ENCODE data around the gene LSAMP.

The LSAMP gene

DNA sequence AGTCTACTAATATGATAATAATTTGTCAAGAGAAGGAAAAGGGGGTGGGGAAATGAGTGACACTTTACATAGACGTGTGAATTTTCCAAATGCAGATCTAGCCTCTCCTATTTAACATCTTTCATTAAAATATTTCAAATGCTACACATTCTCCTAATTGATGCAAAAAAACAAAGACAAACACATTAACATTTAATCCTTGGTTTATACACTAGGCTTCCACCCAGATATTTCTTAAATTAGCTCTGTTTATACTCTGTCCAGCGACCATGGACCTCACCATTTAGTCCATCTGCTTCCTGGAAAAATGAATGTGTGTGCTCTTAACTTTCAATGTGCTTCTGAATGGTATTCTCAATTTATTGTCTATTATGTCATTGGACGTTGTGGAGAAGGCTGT is 409.9 kb downstream of the LSAMP start:
- Histone ChIP-seq H3K27me3 (ENCODE audit: control insufficient read depth, insufficient read depth, low read length) (no peaks in the 10 kb centered on the region), H3K4me1 (ENCODE audit: control insufficient read depth, insufficient read depth, low read length) (peaks cover 7% of the 10 kb centered on the region)

DNA sequence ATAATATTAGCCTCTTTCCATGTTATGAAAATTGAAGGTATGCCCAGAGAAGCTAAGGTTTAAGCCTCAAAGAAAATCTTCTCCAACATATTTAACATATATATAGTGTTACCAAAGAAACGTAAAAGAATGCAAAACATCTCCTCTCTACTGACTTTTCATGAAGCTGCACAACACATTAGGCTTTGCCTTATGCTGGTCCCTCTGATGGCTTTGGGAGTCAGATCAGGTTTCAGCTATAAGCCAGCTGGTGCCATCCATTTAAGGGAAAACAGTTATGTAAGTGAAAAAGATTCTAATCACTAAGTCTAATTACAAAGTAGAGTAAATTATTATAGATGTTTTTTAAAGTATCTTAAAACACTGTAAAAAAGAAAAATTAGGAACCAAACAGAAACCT is 410.5 kb downstream of the LSAMP start:
- H3K4me1 ChIP-seq (ENCODE audit: control insufficient read depth, insufficient read depth, low read length) = peaks cover 7% of the 10 kb centered on the region
- H3K9ac ChIP-seq (ENCODE audit: low read depth, low read length) = no peak overlapping the region
- no peaks in the 10 kb centered on the region for H3K9me3 ChIP-seq (ENCODE audit: control insufficient read depth, insufficient read depth, low read length)
- H3K4me3 ChIP-seq (ENCODE audit: low read depth, low read length) = no peak overlapping the region
- no peaks in the 10 kb centered on the region for H3K36me3 ChIP-seq (ENCODE audit: control insufficient read depth, insufficient read depth, low read length)
- no peaks in the 10 kb centered on the region for H3K27me3 ChIP-seq (ENCODE audit: control insufficient read depth, insufficient read depth, low read length)

More for the DNA sequence above, 409.9 kb downstream of the LSAMP start:
- Histone ChIP-seq H3K9ac (ENCODE audit: low read depth, low read length) (no peak overlapping the region), H3K36me3 (ENCODE audit: control insufficient read depth, insufficient read depth, low read length) (no peaks in the 10 kb centered on the region), H3K9me3 (ENCODE audit: control insufficient read depth, insufficient read depth, low read length) (no peaks in the 10 kb centered on the region), H3K4me3 (ENCODE audit: low read depth, low read length) (no peak overlapping the region)

DNA sequence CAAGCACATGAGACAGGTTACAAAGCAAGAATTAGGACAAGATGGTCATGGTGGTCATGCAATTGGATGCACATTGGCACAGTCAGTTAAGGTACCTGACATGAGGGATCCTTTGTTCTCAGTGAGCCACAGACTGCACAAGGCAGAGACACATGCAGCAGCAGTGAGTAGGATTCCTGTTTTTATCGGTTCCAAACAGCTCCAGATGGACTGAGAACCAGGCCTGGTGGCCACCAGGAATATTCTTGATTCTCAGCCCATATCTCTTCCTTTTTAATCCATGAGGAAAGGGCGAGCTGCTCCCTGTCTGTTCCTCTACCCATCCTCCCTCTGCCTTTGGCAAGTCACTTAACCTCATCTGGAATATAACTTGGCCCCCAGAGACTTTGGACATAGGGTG is 411.2 kb downstream of the LSAMP start:
- Histone ChIP-seq H3K4me3 (ENCODE audit: low read depth, low read length) (no peak overlapping the region), H3K9me3 (ENCODE audit: control insufficient read depth, insufficient read depth, low read length) (no peaks in the 10 kb centered on the region), H3K9ac (ENCODE audit: low read depth, low read length) (no peak overlapping the region), H3K27me3 (ENCODE audit: control insufficient read depth, insufficient read depth, low read length) (no peaks in the 10 kb centered on the region), H3K36me3 (ENCODE audit: control insufficient read depth, insufficient read depth, low read length) (no peaks in the 10 kb centered on the region), H3K4me1 (ENCODE audit: control insufficient read depth, insufficient read depth, low read length) (peaks cover 7% of the 10 kb centered on the region)

DNA sequence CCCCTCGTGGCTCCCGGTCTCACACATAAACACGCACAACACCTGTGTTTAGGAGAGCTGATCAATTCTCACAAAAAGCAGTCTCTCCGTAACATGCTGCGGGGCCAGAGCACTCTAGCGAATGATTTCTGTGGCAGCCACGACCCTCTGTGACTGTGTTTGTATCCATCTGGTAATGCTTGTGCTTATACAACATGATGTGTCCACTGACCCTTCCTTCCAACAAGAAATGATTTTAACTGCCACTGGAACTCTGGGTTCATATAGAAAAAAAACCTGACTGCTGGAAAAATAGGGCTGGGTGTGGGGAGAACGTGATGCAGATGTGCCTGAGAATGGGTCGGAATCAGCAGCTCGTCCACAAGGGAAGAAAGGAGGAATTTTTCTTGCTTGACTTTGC is 411.8 kb downstream of the LSAMP start:
- Histone ChIP-seq H3K4me3 (ENCODE audit: low read depth, low read length) (no peak overlapping the region), H3K9me3 (ENCODE audit: control insufficient read depth, insufficient read depth, low read length) (no peaks in the 10 kb centered on the region), H3K9ac (ENCODE audit: low read depth, low read length) (no peak overlapping the region), H3K4me1 (ENCODE audit: control insufficient read depth, insufficient read depth, low read length) (peaks cover 7% of the 10 kb centered on the region), H3K36me3 (ENCODE audit: control insufficient read depth, insufficient read depth, low read length) (no peaks in the 10 kb centered on the region), H3K27me3 (ENCODE audit: control insufficient read depth, insufficient read depth, low read length) (no peaks in the 10 kb centered on the region)

DNA sequence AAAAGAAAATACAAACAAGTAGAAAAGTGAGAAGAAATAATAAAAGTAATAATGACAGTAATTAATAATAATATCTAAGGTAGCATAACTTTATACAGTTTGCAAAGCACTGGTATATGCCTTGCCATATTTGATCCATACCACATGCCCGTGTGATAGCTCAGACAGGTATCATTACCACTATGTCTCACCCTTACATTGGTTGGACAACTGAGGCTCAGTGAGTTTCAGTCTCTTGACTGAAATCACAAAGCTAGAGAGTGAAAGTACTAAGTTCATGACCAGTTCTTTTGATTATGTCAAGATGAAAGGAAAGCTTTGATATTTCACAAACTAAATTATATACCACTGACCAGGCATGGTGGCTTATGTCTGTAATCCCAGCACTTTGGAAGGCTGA is 413.1 kb downstream of the LSAMP start:
- Histone ChIP-seq H3K36me3 (ENCODE audit: control insufficient read depth, insufficient read depth, low read length) (no peaks in the 10 kb centered on the region), H3K4me1 (ENCODE audit: control insufficient read depth, insufficient read depth, low read length) (peaks cover 7% of the 10 kb centered on the region), H3K27me3 (ENCODE audit: control insufficient read depth, insufficient read depth, low read length) (no peaks in the 10 kb centered on the region), H3K9me3 (ENCODE audit: control insufficient read depth, insufficient read depth, low read length) (no peaks in the 10 kb centered on the region), H3K4me3 (ENCODE audit: low read depth, low read length) (no peak overlapping the region), H3K9ac (ENCODE audit: low read depth, low read length) (no peak overlapping the region)

DNA sequence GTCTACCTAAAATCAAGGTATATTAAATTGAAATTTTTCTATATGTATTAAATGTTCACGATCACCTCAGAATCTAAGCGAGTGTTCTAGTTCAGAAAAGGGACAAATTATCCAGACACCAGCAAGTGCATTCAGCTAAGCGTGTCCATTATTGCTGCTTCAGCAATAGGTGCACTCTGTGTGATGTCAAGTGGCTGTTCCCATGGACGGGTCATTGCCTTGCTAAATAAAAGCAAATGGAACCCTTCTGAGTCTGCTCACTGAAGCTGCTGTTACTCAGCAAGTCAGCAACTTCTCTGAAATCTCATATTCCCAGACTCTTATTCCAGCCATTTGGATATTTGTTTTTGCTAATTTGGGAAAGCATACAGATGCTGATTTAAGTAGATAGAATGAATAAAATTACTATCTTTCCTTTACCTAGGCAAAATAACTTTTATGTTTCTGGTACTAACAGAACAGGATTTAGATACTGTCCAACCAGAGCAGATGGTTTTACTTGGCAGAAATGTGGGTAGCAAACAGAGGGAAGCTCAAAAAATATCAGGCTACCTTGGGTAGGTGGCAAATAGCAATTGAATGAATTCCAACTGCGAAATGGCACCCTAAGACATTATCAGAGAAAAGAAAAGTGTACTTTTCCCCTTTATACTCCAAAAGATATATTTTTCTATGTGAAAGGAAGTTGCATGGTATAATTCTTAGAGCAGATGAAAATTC is 415.0 kb downstream of the LSAMP start:
- no peak overlapping the region for H3K4me3 ChIP-seq (ENCODE audit: low read depth, low read length)
- H3K9ac ChIP-seq (ENCODE audit: low read depth, low read length) = no peak overlapping the region
- no peaks in the 10 kb centered on the region for H3K36me3 ChIP-seq (ENCODE audit: control insufficient read depth, insufficient read depth, low read length)
- peaks cover 7% of the 10 kb centered on the region for H3K4me1 ChIP-seq (ENCODE audit: control insufficient read depth, insufficient read depth, low read length)
- no peaks in the 10 kb centered on the region for H3K27me3 ChIP-seq (ENCODE audit: control insufficient read depth, insufficient read depth, low read length)
- H3K9me3 ChIP-seq (ENCODE audit: control insufficient read depth, insufficient read depth, low read length) = no peaks in the 10 kb centered on the region

DNA sequence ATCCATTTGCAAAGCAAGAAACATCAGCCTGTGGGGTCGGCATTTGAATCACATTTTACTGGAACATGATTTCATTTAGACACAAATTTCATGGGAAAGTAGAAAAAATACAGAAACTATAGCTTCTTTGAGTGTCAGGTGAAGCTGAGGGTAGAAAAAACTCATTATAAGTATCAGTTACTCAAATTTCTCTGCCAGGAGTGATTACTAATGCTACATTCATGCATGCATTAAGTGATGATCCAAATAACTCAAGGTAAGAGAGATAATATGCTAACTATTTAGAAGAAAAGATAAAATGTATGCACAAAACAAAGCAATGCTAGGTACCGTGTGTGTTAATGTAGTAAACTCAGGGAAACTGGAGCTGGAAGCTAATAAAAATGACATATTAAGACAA is 416.0 kb downstream of the LSAMP start:
- H3K4me1 ChIP-seq (ENCODE audit: control insufficient read depth, insufficient read depth, low read length) = peaks cover 3% of the 10 kb centered on the region
- no peaks in the 10 kb centered on the region for H3K27me3 ChIP-seq (ENCODE audit: control insufficient read depth, insufficient read depth, low read length)
- no peaks in the 10 kb centered on the region for H3K36me3 ChIP-seq (ENCODE audit: control insufficient read depth, insufficient read depth, low read length)
- no peak overlapping the region for H3K9ac ChIP-seq (ENCODE audit: low read depth, low read length)
- H3K4me3 ChIP-seq (ENCODE audit: low read depth, low read length) = no peak overlapping the region
- no peaks in the 10 kb centered on the region for H3K9me3 ChIP-seq (ENCODE audit: control insufficient read depth, insufficient read depth, low read length)

DNA sequence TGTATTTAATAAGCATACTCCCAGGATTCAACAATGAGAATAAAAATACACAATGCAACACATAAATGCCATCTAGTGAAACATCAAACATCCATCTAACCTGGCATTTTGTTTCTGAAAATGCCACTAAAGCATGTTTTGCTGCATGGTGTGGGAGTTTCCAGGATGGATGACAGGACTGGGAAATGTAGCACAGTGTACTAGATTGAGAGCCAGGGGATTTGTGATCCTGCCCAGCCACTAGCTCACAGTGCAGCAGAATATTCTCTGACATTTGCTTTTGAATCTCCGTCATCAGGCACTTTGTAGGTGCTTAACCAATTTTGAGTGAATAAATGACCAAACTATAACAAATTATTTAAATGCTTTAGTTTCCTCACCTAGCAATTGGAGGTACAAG is 417.1 kb downstream of the LSAMP start:
- Histone ChIP-seq H3K9ac (ENCODE audit: low read depth, low read length) (no peak overlapping the region), H3K9me3 (ENCODE audit: control insufficient read depth, insufficient read depth, low read length) (no peaks in the 10 kb centered on the region), H3K27me3 (ENCODE audit: control insufficient read depth, insufficient read depth, low read length) (no peaks in the 10 kb centered on the region), H3K4me3 (ENCODE audit: low read depth, low read length) (no peak overlapping the region), H3K4me1 (ENCODE audit: control insufficient read depth, insufficient read depth, low read length) (no peaks in the 10 kb centered on the region), H3K36me3 (ENCODE audit: control insufficient read depth, insufficient read depth, low read length) (no peaks in the 10 kb centered on the region)

DNA sequence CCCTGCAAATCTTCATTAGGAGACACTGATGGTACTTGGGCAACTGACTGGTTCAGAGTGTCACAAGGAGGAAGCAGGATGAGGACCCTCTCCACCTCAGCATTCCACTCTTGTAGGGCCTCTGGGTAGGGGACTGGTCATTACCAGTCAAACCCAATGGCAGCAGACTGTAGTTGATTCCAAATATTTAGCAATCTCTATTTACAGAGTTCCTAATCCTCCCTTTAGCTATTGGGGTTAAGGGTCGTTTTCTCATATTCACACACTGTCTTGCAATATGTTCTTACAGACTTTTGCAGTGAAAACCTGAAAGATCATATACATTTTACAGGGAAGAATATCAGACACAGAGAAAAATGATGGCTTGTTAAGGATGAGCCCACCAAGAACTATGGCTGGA is 424.3 kb downstream of the LSAMP start:
- Histone ChIP-seq H3K27me3 (ENCODE audit: control insufficient read depth, insufficient read depth, low read length) (no peaks in the 10 kb centered on the region), H3K4me1 (ENCODE audit: control insufficient read depth, insufficient read depth, low read length) (no peaks in the 10 kb centered on the region)

DNA sequence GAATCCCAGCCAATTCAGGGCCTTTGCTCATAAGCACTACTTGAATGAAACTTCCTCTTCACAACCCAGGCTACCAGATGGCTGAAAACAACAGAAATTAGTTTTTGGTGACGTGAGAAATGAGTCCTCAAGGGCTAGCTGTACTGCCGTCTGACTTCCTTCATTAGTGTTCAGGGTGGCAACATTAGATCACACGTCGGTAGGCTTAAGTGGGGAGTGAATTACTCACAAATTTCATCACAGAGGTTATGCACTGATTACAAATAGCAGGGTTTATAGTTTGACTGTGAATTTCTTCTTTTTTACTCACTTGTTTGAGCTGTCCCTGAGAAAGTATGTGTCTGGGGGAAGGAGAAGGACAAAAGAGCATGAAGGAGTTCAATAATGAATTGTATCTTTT is 424.8 kb downstream of the LSAMP start:
- no peaks in the 10 kb centered on the region for H3K9me3 ChIP-seq (ENCODE audit: control insufficient read depth, insufficient read depth, low read length)
- no peak overlapping the region for H3K4me3 ChIP-seq (ENCODE audit: low read depth, low read length)

More for the DNA sequence above, 424.3 kb downstream of the LSAMP start:
- Histone ChIP-seq H3K9ac (ENCODE audit: low read depth, low read length) (no peak overlapping the region), H3K4me3 (ENCODE audit: low read depth, low read length) (no peak overlapping the region), H3K36me3 (ENCODE audit: control insufficient read depth, insufficient read depth, low read length) (no peaks in the 10 kb centered on the region), H3K9me3 (ENCODE audit: control insufficient read depth, insufficient read depth, low read length) (no peaks in the 10 kb centered on the region)

DNA sequence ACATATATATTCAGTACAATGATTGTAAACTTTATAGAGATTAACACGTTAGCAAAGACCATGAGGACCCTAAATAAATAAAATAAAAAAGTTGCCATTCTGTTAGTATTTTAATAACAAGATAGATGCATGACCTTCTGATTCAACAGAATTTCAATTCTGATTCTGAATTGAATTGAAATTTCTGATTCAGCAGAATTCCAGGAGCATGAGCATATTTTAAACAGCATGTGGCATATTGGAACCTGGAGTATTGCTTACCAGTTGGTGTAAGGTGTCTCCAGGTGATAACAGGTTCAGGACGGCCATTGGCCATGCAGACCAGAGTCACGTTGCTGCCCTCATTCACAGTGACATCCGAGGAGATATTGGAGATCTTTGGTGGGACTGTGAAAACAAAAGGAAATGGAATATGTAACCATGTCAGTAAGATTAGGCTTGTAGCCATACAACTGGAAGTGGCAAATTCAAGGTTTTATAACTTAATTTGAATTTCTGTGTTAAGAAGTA is 426.0 kb downstream of the LSAMP start:
- H3K27me3 ChIP-seq (ENCODE audit: control insufficient read depth, insufficient read depth, low read length) = no peaks in the 10 kb centered on the region
- H3K9ac ChIP-seq (ENCODE audit: low read depth, low read length) = no peak overlapping the region

More for the DNA sequence above, 424.8 kb downstream of the LSAMP start:
- Histone ChIP-seq H3K4me1 (ENCODE audit: control insufficient read depth, insufficient read depth, low read length) (no peaks in the 10 kb centered on the region), H3K9ac (ENCODE audit: low read depth, low read length) (no peak overlapping the region), H3K27me3 (ENCODE audit: control insufficient read depth, insufficient read depth, low read length) (no peaks in the 10 kb centered on the region), H3K36me3 (ENCODE audit: control insufficient read depth, insufficient read depth, low read length) (no peaks in the 10 kb centered on the region)

DNA sequence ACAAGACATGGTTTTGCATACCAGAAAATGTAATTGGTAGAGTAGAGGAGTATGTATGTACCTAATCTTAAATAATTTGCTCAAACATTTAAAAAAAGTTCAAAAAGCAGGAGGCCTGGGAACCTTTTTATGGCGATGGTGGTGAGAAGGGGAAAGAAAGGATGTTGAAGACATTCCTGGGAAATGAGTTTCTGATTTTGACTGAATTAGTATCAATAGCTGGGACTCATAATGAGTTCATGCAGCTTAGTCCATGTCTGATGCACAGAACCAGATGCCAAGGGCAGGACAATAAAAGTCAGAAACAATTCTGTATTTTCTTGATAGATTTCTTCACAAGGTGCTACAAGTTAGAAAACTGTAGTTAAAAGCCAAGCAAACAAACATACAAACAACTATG is 426.6 kb downstream of the LSAMP start:
- H3K9ac ChIP-seq (ENCODE audit: low read depth, low read length) = no peak overlapping the region
- no peaks in the 10 kb centered on the region for H3K4me1 ChIP-seq (ENCODE audit: control insufficient read depth, insufficient read depth, low read length)
- no peaks in the 10 kb centered on the region for H3K9me3 ChIP-seq (ENCODE audit: control insufficient read depth, insufficient read depth, low read length)
- H3K36me3 ChIP-seq (ENCODE audit: control insufficient read depth, insufficient read depth, low read length) = no peaks in the 10 kb centered on the region
- no peak overlapping the region for H3K4me3 ChIP-seq (ENCODE audit: low read depth, low read length)
- no peaks in the 10 kb centered on the region for H3K27me3 ChIP-seq (ENCODE audit: control insufficient read depth, insufficient read depth, low read length)

More for the DNA sequence above, 426.0 kb downstream of the LSAMP start:
- Histone ChIP-seq H3K36me3 (ENCODE audit: control insufficient read depth, insufficient read depth, low read length) (no peaks in the 10 kb centered on the region), H3K9me3 (ENCODE audit: control insufficient read depth, insufficient read depth, low read length) (no peaks in the 10 kb centered on the region), H3K4me1 (ENCODE audit: control insufficient read depth, insufficient read depth, low read length) (no peaks in the 10 kb centered on the region), H3K4me3 (ENCODE audit: low read depth, low read length) (no peak overlapping the region)
